WERI-Rb-1 (cell line): Measurements from ENCODE around the gene EML1.
"Not testable (repeated sequence)": the region's sequence is repeated elsewhere in the genome, so short reads cannot be mapped to it uniquely, and the experiment has no call there.

Experiments
- DNase-seq: peaks from one replicate; pipeline ENCODE4 v3.0.0-alpha.2; 2020
- H3K27ac ChIP-seq: fragments of 250-450 bp; sonication (Bioruptor Pico); 2 replicates; pipeline ENCODE4 v1.5.1; 2020; ENCODE audit warnings: mild to moderate bottlenecking, moderate library complexity
- H3K27me3 ChIP-seq: fragments of 250-450 bp; sonication (Bioruptor Pico); 2 replicates; pipeline ENCODE4 v1.5.1; 2021; ENCODE audit warnings: mild to moderate bottlenecking, low read depth, moderate library complexity; ENCODE audit not compliant: insufficient read depth, severe bottlenecking
- H3K36me3 ChIP-seq: fragments of 250-450 bp; sonication (Bioruptor Pico); 2 replicates; pipeline ENCODE4 v1.5.1; 2020; ENCODE audit warnings: mild to moderate bottlenecking, moderate library complexity
- H3K4me3 ChIP-seq: 2 replicates; pipeline ENCODE4 v1.5.1; 2011; ENCODE audit warnings: low read depth, mild to moderate bottlenecking, control low read depth, low read length
- H3K9me3 ChIP-seq: fragments of 250-450 bp; sonication (Bioruptor Pico); 2 replicates; pipeline ENCODE4 v1.5.1; 2021; ENCODE audit warnings: mild to moderate bottlenecking, moderate library complexity; ENCODE audit not compliant: severe bottlenecking
- TF ChIP-seq, protein P1 (sequence below): IDR thresholded peaks from 2 replicates; pipeline ENCODE4 v1.5.1; 2011; ENCODE audit warnings: low read depth, mild to moderate bottlenecking, control low read depth, inconsistent platforms, low read length

The EML1 gene

GRCh38 chr14:99759546-99759925 lies 33.7 kb upstream of the EML1 start:
- Histone ChIP-seq H3K9me3 (no peaks in the 10 kb centered on the region), H3K36me3 (no peaks in the 10 kb centered on the region), H3K27me3 (no peaks in the 10 kb centered on the region), H3K4me3 (no peak overlapping the region), H3K27ac (peak overlapping the region; percentile 57)
- DNase-seq, result peak; percentile 64
- TF ChIP-seq, protein P1, sequence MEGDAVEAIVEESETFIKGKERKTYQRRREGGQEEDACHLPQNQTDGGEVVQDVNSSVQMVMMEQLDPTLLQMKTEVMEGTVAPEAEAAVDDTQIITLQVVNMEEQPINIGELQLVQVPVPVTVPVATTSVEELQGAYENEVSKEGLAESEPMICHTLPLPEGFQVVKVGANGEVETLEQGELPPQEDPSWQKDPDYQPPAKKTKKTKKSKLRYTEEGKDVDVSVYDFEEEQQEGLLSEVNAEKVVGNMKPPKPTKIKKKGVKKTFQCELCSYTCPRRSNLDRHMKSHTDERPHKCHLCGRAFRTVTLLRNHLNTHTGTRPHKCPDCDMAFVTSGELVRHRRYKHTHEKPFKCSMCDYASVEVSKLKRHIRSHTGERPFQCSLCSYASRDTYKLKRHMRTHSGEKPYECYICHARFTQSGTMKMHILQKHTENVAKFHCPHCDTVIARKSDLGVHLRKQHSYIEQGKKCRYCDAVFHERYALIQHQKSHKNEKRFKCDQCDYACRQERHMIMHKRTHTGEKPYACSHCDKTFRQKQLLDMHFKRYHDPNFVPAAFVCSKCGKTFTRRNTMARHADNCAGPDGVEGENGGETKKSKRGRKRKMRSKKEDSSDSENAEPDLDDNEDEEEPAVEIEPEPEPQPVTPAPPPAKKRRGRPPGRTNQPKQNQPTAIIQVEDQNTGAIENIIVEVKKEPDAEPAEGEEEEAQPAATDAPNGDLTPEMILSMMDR, result no peak

- H3K4me3 ChIP-seq, result no peak overlapping the region
- H3K27me3 ChIP-seq, result no peaks in the 10 kb centered on the region
- H3K27ac ChIP-seq, result peak overlapping the region; percentile 48
- no peaks in the 10 kb centered on the region for H3K9me3 ChIP-seq
- no peaks in the 10 kb centered on the region for H3K36me3 ChIP-seq
- TF ChIP-seq, protein P1, result no peak
- DNase-seq, result no peak
Observed at GRCh38 chr14:99760817-99761216, 32.4 kb upstream of the EML1 start.

DNA sequence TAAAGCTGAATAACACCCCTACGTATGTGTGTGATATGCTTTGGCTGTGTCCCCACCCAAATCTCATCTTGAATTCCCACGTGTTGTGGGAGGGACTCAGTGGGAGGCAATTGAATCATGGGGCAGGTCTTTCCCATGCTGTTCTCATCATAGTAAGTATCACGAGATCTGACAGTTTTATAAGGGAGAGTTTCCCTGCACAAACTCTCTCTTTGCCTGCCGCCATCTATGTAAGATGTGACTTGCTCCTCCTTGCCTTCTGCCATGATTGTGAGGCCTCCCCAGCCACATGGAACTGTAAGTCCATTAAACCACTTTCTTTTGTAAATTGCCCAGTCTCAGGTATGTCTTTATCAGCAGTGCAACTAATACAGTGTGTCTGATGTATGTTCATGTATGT lies 30.3 kb upstream of the EML1 start:
- not testable (repeated sequence) for DNase-seq, H3K27ac ChIP-seq, H3K36me3 ChIP-seq, H3K9me3 ChIP-seq, H3K27me3 ChIP-seq, H3K4me3 ChIP-seq

DNA sequence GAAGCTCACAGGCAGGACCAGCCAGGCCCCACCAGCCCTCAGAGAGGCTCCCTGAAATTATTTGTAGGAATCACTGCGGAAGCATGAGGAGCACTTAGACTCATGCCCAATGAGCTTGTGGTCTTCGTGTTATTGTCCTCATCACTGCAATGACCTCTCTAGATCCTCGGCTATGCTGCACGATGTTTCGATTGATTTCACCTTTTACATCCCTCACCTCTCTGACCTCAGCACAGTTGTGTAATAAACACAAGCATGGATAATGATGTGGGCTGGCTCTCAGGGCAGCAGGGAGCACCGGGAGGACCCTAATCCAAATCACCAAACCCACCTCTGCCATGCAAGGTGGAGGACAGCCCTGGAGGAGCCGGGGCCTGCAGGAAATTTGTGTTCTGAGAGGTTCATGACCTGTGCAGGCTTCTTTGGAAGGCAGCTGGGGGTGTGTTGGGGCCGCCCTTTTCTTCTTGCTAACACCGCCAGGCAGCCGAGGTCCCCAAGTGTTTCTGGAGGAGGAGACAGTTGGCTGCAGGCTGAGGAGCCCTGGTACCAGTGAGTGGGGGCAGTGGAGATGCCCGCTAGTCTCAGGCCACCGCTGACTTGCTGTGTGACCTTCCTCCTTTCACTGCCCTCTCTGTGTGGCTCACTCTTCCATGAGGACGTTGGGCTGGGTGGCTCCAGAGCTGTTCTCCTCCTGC lies 29.5 kb upstream of the EML1 start:
- Histone ChIP-seq H3K27me3 (no peaks in the 10 kb centered on the region), H3K4me3 (no peak overlapping the region), H3K27ac (no peak overlapping the region), H3K9me3 (no peaks in the 10 kb centered on the region), H3K36me3 (no peaks in the 10 kb centered on the region)
- TF ChIP-seq, protein P1, result no peak
- no peak for DNase-seq

DNA sequence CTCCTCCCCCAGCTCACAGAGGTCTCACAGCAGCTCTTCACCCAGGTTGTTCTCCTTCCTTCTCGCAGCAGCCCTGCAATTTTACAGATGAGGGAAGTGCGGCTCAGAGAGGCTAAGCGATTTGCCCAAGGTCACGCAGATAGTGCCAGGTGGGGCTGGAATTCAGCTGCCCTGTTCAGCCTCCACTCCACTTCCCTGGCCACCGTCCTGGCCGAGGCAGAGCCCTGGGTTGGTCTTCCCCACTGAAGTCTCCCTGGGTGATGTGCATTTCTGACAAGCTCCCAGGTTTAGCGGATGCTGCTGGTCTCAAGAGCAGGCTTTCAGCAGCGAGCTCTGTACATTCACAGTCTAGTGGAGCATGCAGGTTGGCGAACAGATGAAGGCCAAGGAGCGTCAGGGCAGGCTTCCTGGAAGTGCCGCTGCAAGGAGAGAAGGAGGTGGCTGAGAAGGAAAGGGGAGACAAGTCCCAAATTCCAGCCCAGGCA lies 28.9 kb upstream of the EML1 start:
- Histone ChIP-seq H3K27me3 (no peaks in the 10 kb centered on the region), H3K27ac (no peak overlapping the region), H3K36me3 (no peaks in the 10 kb centered on the region), H3K4me3 (no peak overlapping the region), H3K9me3 (no peaks in the 10 kb centered on the region)
- DNase-seq, result no peak
- TF ChIP-seq, protein P1, result no peak

DNA sequence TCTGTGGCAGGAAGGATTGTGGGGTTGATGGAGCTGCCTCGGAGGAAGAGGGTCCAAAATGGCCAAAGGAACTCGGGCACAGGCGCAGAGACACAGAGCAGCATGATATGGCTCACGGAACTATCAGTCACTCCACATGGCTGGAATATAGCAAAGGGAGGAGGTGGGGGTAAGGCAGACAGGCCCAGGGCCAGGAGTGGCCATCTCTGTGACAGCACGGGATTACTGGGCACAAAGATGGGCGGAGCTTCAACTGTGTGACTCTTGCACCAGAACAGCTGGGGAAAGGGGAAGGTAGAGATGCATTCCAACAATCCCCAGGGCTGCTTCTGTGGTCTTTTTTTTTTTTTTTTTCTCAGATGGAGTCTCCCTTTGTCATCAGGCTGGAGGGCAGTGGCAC lies 24.8 kb upstream of the EML1 start:
- peak; percentile 42 for DNase-seq
- H3K36me3 ChIP-seq, result no peaks in the 10 kb centered on the region
- H3K27ac ChIP-seq, result no peak overlapping the region
- H3K27me3 ChIP-seq, result no peaks in the 10 kb centered on the region
- no peak overlapping the region for H3K4me3 ChIP-seq
- no peaks in the 10 kb centered on the region for H3K9me3 ChIP-seq
- TF ChIP-seq, protein P1, result no peak
